Measurements from ENCODE around the gene RNF43. TPM values are rescaled to one million over a fixed set of nuclear protein-coding genes. Genes with fewer than 3 reads are reported as not detected.

RNF43 gene
- total RNA-seq, 1 experiment from 2014 or later: 42.2 TPM

DNA sequence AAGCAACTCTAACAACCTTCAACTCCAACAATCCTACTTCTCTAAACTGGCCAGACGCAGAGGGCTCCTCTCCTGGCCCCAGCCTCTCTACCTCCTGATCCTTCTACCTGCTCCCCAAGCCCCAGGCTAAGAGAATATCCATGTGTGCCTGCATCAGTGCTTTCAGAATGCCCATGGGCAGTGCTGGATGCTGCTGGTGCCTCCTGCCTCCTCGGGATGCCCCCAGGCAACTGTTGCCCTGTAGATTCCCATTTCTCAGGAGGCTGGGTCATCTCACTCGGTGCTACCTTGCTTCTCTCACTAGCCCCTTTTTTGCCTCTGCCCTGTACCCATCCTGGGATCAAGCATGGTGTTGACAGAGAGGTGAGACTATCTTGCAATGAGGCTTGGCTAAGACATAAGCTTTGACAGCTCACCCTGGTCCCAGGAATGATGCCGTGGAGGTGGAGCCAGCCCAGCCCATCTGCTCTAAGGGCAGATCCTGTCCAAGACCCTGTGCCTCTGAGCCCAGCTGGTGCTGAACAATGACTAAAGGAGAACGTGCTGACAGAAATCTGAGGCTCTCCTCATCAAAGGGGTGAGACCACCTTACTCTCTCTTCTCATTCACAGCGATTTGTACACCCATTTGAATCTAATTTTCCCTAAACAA is 45.9 kb downstream of the RNF43 start:
- ChIA-PET POLR2A (interaction anchor here (1.4 kb wide), 1 partner anchor 46 kb away, joined by 3 read pairs; the partner anchor contains the start of gene RNF43), CTCF (no interaction called here), RAD21 (ENCODE audit: low non-redundant PET in 1 of 2, low total read pairs in 2 of 2, uncharacterized antibody in 2 of 2, unreplicated experiment in 2 of 2) (no interaction called here)
- peaks cover 7 to 14% of the 10 kb centered on the region in 2 experiments; a peak in 3 of 4 replicates for H3K4me1 ChIP-seq (ENCODE audit: control insufficient read depth in 1 of 2, insufficient read depth in 2 of 2, low read length in 2 of 2)
- DNase-seq (ENCODE audit: low read depth, low spot score): no peak
- no peak overlapping the region for H3K4me2 ChIP-seq (ENCODE audit: low read length)
- no peak overlapping the region for H3K27ac ChIP-seq (ENCODE audit: low read depth, low read length)
- no peak for TF ChIP-seq ZFX (IDR thresholded peaks at IDR 0.05)
- TF ChIP-seq YY1 (IDR thresholded peaks at IDR 0.05; ENCODE audit: extremely low read depth, insufficient replicate concordance, low read depth, low read length): no peak
- no peak for TF ChIP-seq POLR2A (IDR thresholded peaks at IDR 0.05; ENCODE audit: borderline replicate concordance, extremely low read depth, insufficient read depth, insufficient read length)
- no peak for TF ChIP-seq CBX3 (IDR thresholded peaks at IDR 0.05; ENCODE audit: low read depth)
- TF ChIP-seq ZNF274 (IDR thresholded peaks at IDR 0.05; ENCODE audit: low read depth, low read length): no peak
- TF ChIP-seq ELF1 (IDR thresholded peaks at IDR 0.05; ENCODE audit: borderline replicate concordance, low read depth): no peak
- TF ChIP-seq FOSL1 (IDR thresholded peaks at IDR 0.05; ENCODE audit: low read depth): no peak
- TF ChIP-seq, protein P1, sequence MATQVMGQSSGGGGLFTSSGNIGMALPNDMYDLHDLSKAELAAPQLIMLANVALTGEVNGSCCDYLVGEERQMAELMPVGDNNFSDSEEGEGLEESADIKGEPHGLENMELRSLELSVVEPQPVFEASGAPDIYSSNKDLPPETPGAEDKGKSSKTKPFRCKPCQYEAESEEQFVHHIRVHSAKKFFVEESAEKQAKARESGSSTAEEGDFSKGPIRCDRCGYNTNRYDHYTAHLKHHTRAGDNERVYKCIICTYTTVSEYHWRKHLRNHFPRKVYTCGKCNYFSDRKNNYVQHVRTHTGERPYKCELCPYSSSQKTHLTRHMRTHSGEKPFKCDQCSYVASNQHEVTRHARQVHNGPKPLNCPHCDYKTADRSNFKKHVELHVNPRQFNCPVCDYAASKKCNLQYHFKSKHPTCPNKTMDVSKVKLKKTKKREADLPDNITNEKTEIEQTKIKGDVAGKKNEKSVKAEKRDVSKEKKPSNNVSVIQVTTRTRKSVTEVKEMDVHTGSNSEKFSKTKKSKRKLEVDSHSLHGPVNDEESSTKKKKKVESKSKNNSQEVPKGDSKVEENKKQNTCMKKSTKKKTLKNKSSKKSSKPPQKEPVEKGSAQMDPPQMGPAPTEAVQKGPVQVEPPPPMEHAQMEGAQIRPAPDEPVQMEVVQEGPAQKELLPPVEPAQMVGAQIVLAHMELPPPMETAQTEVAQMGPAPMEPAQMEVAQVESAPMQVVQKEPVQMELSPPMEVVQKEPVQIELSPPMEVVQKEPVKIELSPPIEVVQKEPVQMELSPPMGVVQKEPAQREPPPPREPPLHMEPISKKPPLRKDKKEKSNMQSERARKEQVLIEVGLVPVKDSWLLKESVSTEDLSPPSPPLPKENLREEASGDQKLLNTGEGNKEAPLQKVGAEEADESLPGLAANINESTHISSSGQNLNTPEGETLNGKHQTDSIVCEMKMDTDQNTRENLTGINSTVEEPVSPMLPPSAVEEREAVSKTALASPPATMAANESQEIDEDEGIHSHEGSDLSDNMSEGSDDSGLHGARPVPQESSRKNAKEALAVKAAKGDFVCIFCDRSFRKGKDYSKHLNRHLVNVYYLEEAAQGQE (IDR thresholded peaks at IDR 0.05; ENCODE audit: low read depth): no peak
- TF ChIP-seq JUND (IDR thresholded peaks at IDR 0.05): no peak
- TF ChIP-seq EZH2phosphoT487 (IDR thresholded peaks at IDR 0.05; ENCODE audit: borderline replicate concordance): no peak
- TF ChIP-seq SIN3A (IDR thresholded peaks at IDR 0.05; ENCODE audit: low read depth): no peak
- TF ChIP-seq CTCF (IDR thresholded peaks at IDR 0.05 in 2 of 3, conservative IDR thresholded peaks at IDR 0.05 in 1 of 3; ENCODE audit: borderline replicate concordance in 1 of 3, insufficient read depth in 1 of 3, low read depth in 2 of 3, low read length in 2 of 3): no peak
- TF ChIP-seq CEBPB (IDR thresholded peaks at IDR 0.05; ENCODE audit: low read depth): no peak
- TF ChIP-seq, protein P2, sequence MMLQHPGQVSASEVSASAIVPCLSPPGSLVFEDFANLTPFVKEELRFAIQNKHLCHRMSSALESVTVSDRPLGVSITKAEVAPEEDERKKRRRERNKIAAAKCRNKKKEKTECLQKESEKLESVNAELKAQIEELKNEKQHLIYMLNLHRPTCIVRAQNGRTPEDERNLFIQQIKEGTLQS (IDR thresholded peaks at IDR 0.05): no peak
- no peak for TF ChIP-seq TCF7L2 (IDR thresholded peaks at IDR 0.05; ENCODE audit: borderline replicate concordance, extremely low read depth, insufficient read depth, insufficient read length)
- no peak for TF ChIP-seq EGR1 (IDR thresholded peaks at IDR 0.05; ENCODE audit: low read depth)
- TF ChIP-seq SP1 (IDR thresholded peaks at IDR 0.05; ENCODE audit: low read depth): no peak
- TF ChIP-seq, protein P3, sequence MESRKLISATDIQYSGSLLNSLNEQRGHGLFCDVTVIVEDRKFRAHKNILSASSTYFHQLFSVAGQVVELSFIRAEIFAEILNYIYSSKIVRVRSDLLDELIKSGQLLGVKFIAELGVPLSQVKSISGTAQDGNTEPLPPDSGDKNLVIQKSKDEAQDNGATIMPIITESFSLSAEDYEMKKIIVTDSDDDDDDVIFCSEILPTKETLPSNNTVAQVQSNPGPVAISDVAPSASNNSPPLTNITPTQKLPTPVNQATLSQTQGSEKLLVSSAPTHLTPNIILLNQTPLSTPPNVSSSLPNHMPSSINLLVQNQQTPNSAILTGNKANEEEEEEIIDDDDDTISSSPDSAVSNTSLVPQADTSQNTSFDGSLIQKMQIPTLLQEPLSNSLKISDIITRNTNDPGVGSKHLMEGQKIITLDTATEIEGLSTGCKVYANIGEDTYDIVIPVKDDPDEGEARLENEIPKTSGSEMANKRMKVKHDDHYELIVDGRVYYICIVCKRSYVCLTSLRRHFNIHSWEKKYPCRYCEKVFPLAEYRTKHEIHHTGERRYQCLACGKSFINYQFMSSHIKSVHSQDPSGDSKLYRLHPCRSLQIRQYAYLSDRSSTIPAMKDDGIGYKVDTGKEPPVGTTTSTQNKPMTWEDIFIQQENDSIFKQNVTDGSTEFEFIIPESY (IDR thresholded peaks at IDR 0.05; ENCODE audit: extremely low read depth, insufficient replicate concordance, low read length): no peak
- ATAC-seq: no peak
- no peak overlapping the region for H3K4me3 ChIP-seq (replicated peaks in 1 of 2; ENCODE audit: low read depth in 1 of 2, low read length in 2 of 2)
- H3K79me2 ChIP-seq (ENCODE audit: insufficient read depth, low read length): peaks cover 70% of the 10 kb centered on the region
- H4K20me1 ChIP-seq (ENCODE audit: insufficient read depth): no peaks in the 10 kb centered on the region
- H3K36me3 ChIP-seq (ENCODE audit: control insufficient read depth in 1 of 2, insufficient read depth in 2 of 2, low read length in 2 of 2): peaks cover 6 to 36% of the 10 kb centered on the region in 2 experiments; a peak in 3 of 4 replicates
- H3K9me3 ChIP-seq (ENCODE audit: control insufficient read depth in 1 of 2, insufficient read depth in 1 of 2, low read depth in 1 of 2, low read length in 2 of 2): no peaks in the 10 kb centered on the region
- no peak overlapping the region for H3K9ac ChIP-seq (ENCODE audit: low read length)
- H2AFZ ChIP-seq (ENCODE audit: low read depth, low read length, poor library complexity, severe bottlenecking): no peak overlapping the region
- BruUV-seq (replicated peaks): no TSS peak
- intact Hi-C loops (cut with micrococcal nuclease): no loop called here
- H3K27me3 ChIP-seq (ENCODE audit: insufficient read depth, low read length): no peaks in the 10 kb centered on the region
- H3K9me2 ChIP-seq (ENCODE audit: insufficient read depth): no peaks in the 10 kb centered on the region
